OCI-LY7 (cell line): ENCODE measurements around the gene ELOVL1. TPM values are rescaled to one million over a fixed set of nuclear protein-coding genes. Genes with fewer than 3 reads are reported as not detected.
"Not testable (repeated sequence)": the region's sequence is repeated elsewhere in the genome, so short reads cannot be mapped to it uniquely, and the experiment has no call there.

Experiments
- BruUV-seq: library from RNA; stranded (reverse); fragments of 400-500 nt; replicated peaks from 2 replicates; lab custom pipeline; 2021; lab: Mats Ljungman, UMichigan
- CTCF ChIA-PET: fragments of 300-600 bp; sonication (Branson Sonifier 250); formaldehyde crosslinking; loops from one replicate; lab custom pipeline; 2022; ENCODE audit warnings: antibody characterized with exemption; ENCODE audit not compliant: unreplicated experiment; lab: Charles Lee
- POLR2A ChIA-PET: fragments of 300-600 bp; sonication (Branson Sonifier 250); formaldehyde crosslinking; loops from one replicate; lab custom pipeline; 2022; ENCODE audit warnings: antibody characterized with exemption; lab: Charles Lee
- DNase-seq: peaks from one replicate; pipeline ENCODE4 v3.0.0-alpha.2; 2015; ENCODE audit warnings: low spot score
- H2AFZ ChIP-seq: fragments of 200-600 bp; sonication (generic), shearing (Covaris generic); 2 replicates; pipeline ENCODE4 v1.6.1; 2014; ENCODE audit warnings: mild to moderate bottlenecking, antibody characterized with exemption, low read length, moderate library complexity
- H3K27ac ChIP-seq: fragments of 200-600 bp; sonication (generic); 2 replicates; pipeline ENCODE4 v1.5.1; 2014; ENCODE audit warnings: mixed run types, low read depth, mild to moderate bottlenecking, moderate library complexity, low read length, inconsistent platforms; ENCODE audit not compliant: poor library complexity, severe bottlenecking
- H3K36me3 ChIP-seq: fragments of 200-600 bp; sonication (generic); 2 replicates; pipeline ENCODE4 v1.6.1; 2014; ENCODE audit warnings: mild to moderate bottlenecking, antibody characterized with exemption, low read length, moderate library complexity, mixed read lengths; ENCODE audit not compliant: insufficient read depth
- H3K4me1 ChIP-seq: fragments of 200-600 bp; sonication (generic); 2 replicates; pipeline ENCODE4 v1.5.1; 2014; ENCODE audit warnings: mild to moderate bottlenecking, low read length; ENCODE audit not compliant: insufficient read depth, poor library complexity, severe bottlenecking
- H3K4me2 ChIP-seq: fragments of 200-600 bp; sonication (generic); 2 replicates; pipeline ENCODE4 v1.6.1; 2014; ENCODE audit warnings: mild to moderate bottlenecking, low read length
- H3K4me3 ChIP-seq: fragments of 200-600 bp; sonication (generic); 2 replicates; pipeline ENCODE4 v1.5.1; 2014; ENCODE audit warnings: mild to moderate bottlenecking, low read depth, low read length; ENCODE audit not compliant: poor library complexity, severe bottlenecking
- H3K79me2 ChIP-seq: fragments of 200-600 bp; sonication (generic); 2 replicates; pipeline ENCODE4 v1.6.1; 2016; ENCODE audit warnings: low read depth, mild to moderate bottlenecking, low read length, moderate library complexity, mixed read lengths; ENCODE audit not compliant: insufficient read depth
- H3K9me2 ChIP-seq: fragments of 200-600 bp; sonication (generic); 2 replicates; pipeline ENCODE4 v1.6.1; 2016; ENCODE audit warnings: mild to moderate bottlenecking, low read length, mixed read lengths; ENCODE audit not compliant: insufficient read depth
- H3K9me3 ChIP-seq: fragments of 200-600 bp; sonication (generic); 2 replicates; pipeline ENCODE4 v1.6.1; 2014; ENCODE audit warnings: mild to moderate bottlenecking, mixed run types, low read length, mixed read lengths
- H4K20me1 ChIP-seq: fragments of 200-600 bp; sonication (generic); 2 replicates; pipeline ENCODE4 v1.6.1; 2014; ENCODE audit warnings: mild to moderate bottlenecking, antibody characterized with exemption, low read length, moderate library complexity, mixed read lengths; ENCODE audit not compliant: insufficient read depth
- EZH2phosphoT487 ChIP-seq: fragments of 200-600 bp; sonication (generic); IDR thresholded peaks from 2 replicates; pipeline ENCODE4 v1.6.1; 2018; ENCODE audit warnings: low read depth, borderline replicate concordance, mild to moderate bottlenecking, mixed run types, antibody characterized with exemption, low read length, moderate library complexity, mixed read lengths
- intact Hi-C: fragments of 100-400 bp; cut with micrococcal nuclease; formaldehyde crosslinking; loops from one replicate; pipeline ENCODE4 v1.10.0; 2022; ENCODE audit not compliant: unreplicated experiment
- total RNA-seq, 2 experiments: library from RNA; depleted of rRNA in 1 of 2; stranded (reverse); fragments of >200 nt in 1 of 2; shearing (Covaris generic) in 1 of 2; gene quantifications; 2 replicates each; pipeline ENCODE4 v1.2.3, GENCODE V29; 2014 to 2022
- TF ChIP-seq, protein P1 (sequence below): fragments of 200-600 bp; sonication (generic); conservative IDR thresholded peaks from 2 replicates; pipeline ENCODE4 v1.5.1; 2014; ENCODE audit warnings: mild to moderate bottlenecking, antibody characterized with exemption, low read length, moderate library complexity, mixed read lengths

The ELOVL1 gene
- total RNA-seq, 2 experiments from 2014 or later = 35.9 to 43.9 TPM

DNA sequence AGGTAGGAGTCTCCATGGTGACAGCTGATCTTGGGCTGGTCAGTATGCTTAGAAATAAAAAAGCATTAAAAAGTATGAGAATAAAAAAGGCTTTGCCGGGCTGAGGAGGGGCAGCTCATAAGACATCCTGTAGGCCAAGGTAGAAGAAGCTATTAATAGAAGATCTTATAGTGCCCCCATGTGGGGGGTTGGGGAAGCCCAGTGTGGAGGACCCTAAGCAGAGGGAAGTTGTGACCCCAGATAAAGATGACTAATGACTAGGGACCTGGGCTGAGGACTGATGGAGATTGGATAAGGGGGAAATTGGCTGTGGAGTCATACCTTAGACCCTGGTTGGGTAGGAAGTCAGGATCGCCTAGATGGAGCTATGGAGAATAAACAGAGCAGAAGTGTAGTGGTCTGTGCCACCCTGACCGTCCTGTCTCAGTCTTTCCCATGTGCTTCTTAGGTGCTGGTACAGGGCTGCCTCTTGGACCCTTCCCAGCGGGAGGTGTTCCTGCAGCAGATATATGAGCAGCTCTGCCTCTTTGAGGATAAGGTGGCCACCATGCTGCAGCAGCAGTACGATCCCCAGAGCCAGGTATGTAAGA lies 46.9 kb upstream of the ELOVL1 start:
- H2AFZ ChIP-seq = no peak overlapping the region
- H3K9me3 ChIP-seq = no peaks in the 10 kb centered on the region
- no peak overlapping the region for H3K4me2 ChIP-seq
- H3K36me3 ChIP-seq = peaks cover 32% of the 10 kb centered on the region
- DNase-seq = peak; percentile 72
- BruUV-seq = no TSS peak
- no peaks in the 10 kb centered on the region for H3K79me2 ChIP-seq
- H3K27ac ChIP-seq = no peak overlapping the region
- POLR2A ChIA-PET = no interaction called here
- no peaks in the 10 kb centered on the region for H3K4me1 ChIP-seq
- H4K20me1 ChIP-seq = no peaks in the 10 kb centered on the region
- intact Hi-C loops = loop anchor here (1.0 kb wide), 2 partner anchors 176 to 187 kb away; no protein-coding TSS in a partner anchor
- no peak overlapping the region for H3K4me3 ChIP-seq
- TF ChIP-seq, protein P1, sequence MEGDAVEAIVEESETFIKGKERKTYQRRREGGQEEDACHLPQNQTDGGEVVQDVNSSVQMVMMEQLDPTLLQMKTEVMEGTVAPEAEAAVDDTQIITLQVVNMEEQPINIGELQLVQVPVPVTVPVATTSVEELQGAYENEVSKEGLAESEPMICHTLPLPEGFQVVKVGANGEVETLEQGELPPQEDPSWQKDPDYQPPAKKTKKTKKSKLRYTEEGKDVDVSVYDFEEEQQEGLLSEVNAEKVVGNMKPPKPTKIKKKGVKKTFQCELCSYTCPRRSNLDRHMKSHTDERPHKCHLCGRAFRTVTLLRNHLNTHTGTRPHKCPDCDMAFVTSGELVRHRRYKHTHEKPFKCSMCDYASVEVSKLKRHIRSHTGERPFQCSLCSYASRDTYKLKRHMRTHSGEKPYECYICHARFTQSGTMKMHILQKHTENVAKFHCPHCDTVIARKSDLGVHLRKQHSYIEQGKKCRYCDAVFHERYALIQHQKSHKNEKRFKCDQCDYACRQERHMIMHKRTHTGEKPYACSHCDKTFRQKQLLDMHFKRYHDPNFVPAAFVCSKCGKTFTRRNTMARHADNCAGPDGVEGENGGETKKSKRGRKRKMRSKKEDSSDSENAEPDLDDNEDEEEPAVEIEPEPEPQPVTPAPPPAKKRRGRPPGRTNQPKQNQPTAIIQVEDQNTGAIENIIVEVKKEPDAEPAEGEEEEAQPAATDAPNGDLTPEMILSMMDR = peak; percentile 82
- TF ChIP-seq EZH2phosphoT487 = no peak
- H3K9me2 ChIP-seq = no peaks in the 10 kb centered on the region
- CTCF ChIA-PET = interaction anchor here (1.2 to 2.0 kb wide), 3 partner anchors 47 to 187 kb away, joined by 6 to 10 read pairs (median 8); partner anchors contain the start of gene ELOVL1

DNA sequence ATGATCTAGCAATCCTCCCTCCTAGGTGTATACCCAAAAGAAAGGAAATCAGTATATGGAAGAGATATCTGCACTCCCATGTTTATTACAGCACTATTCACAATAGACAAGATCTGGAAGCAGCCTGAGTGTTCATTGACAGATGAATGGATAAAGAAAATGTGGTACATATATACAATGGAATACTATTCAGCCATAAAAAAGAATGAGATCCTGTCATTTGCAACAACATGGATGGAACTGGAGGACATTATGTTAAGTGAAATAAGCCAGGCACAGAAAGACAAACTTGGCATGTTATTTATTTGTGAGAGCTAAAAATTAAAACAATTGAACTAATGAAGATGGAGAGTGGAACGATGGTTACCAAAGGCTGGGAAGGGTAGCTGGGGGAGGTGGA lies 45.6 kb upstream of the ELOVL1 start:
- POLR2A ChIA-PET = interaction anchor here (0.7 kb wide), 1 partner anchor 47 kb away, joined by 3 read pairs; no protein-coding TSS in a partner anchor
- intact Hi-C loops = not testable (repeated sequence)

DNA sequence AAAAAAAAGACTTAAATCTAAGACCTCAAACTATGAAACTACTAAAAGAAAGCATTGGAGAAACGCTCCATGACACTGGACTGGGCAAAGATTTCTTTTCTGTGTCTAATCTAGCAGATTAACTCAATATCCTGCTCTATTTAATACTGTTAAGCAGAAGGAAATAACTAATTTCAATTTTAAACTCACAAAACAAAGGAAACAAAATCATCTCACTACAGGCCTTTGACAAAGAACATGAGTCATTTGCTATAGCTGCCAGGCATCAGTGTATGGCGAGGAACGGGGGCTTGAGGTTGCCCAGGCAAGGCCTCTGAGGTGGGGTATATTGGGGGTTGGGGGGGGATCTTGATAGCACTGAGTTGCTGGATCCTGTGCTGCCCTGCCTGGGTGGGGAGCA lies 42.8 kb upstream of the ELOVL1 start:
- CTCF ChIA-PET = no interaction called here

More for the DNA sequence above, 45.6 kb upstream of the ELOVL1 start:
- H4K20me1 ChIP-seq, CTCF ChIA-PET, H3K4me2 ChIP-seq, H2AFZ ChIP-seq, H3K4me1 ChIP-seq, H3K9me2 ChIP-seq, H3K79me2 ChIP-seq, DNase-seq, H3K27ac ChIP-seq, H3K9me3 ChIP-seq, BruUV-seq, H3K4me3 ChIP-seq: not testable (repeated sequence)
- peaks cover 33% of the 10 kb centered on the region for H3K36me3 ChIP-seq

More for the DNA sequence above, 42.8 kb upstream of the ELOVL1 start:
- Histone ChIP-seq H3K79me2 (no peaks in the 10 kb centered on the region), H3K4me2 (no peak overlapping the region), H3K4me3 (no peak overlapping the region), H3K9me2 (no peaks in the 10 kb centered on the region), H3K36me3 (peaks cover 45% of the 10 kb centered on the region), H3K27ac (no peak overlapping the region), H3K9me3 (no peaks in the 10 kb centered on the region), H4K20me1 (no peaks in the 10 kb centered on the region), H2AFZ (no peak overlapping the region), H3K4me1 (no peaks in the 10 kb centered on the region)
- DNase-seq = no peak
- POLR2A ChIA-PET = no interaction called here
- intact Hi-C loops = no loop called here
- no peak for TF ChIP-seq EZH2phosphoT487
- TF ChIP-seq, protein P1 = no peak
- no TSS peak for BruUV-seq
